HepG2 (cell line): Measurements from ENCODE around the gene GHR. TPM values are rescaled to one million over a fixed set of nuclear protein-coding genes. Genes with fewer than 3 reads are reported as not detected.

ENCODE experiments used
- CHD4 ChIP-seq: fragments of 200-600 bp; sonication (generic); IDR thresholded peaks from 2 replicates; pipeline ENCODE4 v1.7.0; 2017; ENCODE audit warnings: mild to moderate bottlenecking, low read length, borderline replicate concordance
- DPF2 ChIP-seq: sonication (generic); formaldehyde crosslinking; IDR thresholded peaks from 2 replicates; pipeline ENCODE4 v1.4.0; 2020; ENCODE audit warnings: mild to moderate bottlenecking, low read depth, missing genetic modification reagents, borderline replicate concordance
- FOXJ3 ChIP-seq: sonication (generic); formaldehyde crosslinking; IDR thresholded peaks from 2 replicates; pipeline ENCODE4 v1.4.0; 2020; ENCODE audit warnings: missing genetic modification reagents, mild to moderate bottlenecking, borderline replicate concordance
- HES4 ChIP-seq: sonication (generic); formaldehyde crosslinking; IDR thresholded peaks from 2 replicates; pipeline ENCODE4 v1.9.0; 2021; ENCODE audit warnings: mild to moderate bottlenecking, missing genetic modification reagents, borderline replicate concordance
- KDM1A ChIP-seq: IDR thresholded peaks from 2 replicates; pipeline ENCODE4 v1.6.1; 2016; ENCODE audit warnings: missing compliant biosample characterization
- KDM2A ChIP-seq: sonication (generic); formaldehyde crosslinking; IDR thresholded peaks from 2 replicates; pipeline ENCODE4 v1.4.0; 2020; ENCODE audit warnings: low read depth, missing genetic modification reagents, borderline replicate concordance
- KLF6 ChIP-seq: IDR thresholded peaks from 2 replicates; pipeline ENCODE4 v1.8.0; 2016; ENCODE audit warnings: missing biosample characterization, missing genetic modification reagents
- MEF2D ChIP-seq: sonication (generic); formaldehyde crosslinking; IDR thresholded peaks from 2 replicates; pipeline ENCODE4 v1.5.1; 2020; ENCODE audit warnings: mild to moderate bottlenecking, missing genetic modification reagents
- MIER3 ChIP-seq: IDR thresholded peaks from 2 replicates; pipeline ENCODE4 v1.6.1; 2016; ENCODE audit warnings: missing compliant biosample characterization, borderline replicate concordance
- MYC ChIP-seq: sonication (generic); formaldehyde crosslinking; IDR thresholded peaks from 2 replicates; pipeline ENCODE4 v1.9.0; 2021; ENCODE audit warnings: missing genetic modification reagents, borderline replicate concordance
- PAF1 ChIP-seq: IDR thresholded peaks from 2 replicates; pipeline ENCODE4 v1.6.1; 2016; ENCODE audit warnings: missing genetic modification reagents, missing compliant biosample characterization
- RELA ChIP-seq: sonication (generic); formaldehyde crosslinking; IDR thresholded peaks from 2 replicates; pipeline ENCODE4 v1.4.0; 2020; ENCODE audit warnings: missing genetic modification reagents
- SRSF9 ChIP-seq: fragments of 200-400 bp; formaldehyde crosslinking; IDR thresholded peaks from 2 replicates; pipeline ENCODE4 v1.6.1; 2018; ENCODE audit warnings: borderline replicate concordance, mild to moderate bottlenecking, low read depth, low read length; ENCODE audit not compliant: insufficient read depth, poor library complexity, severe bottlenecking
- TEAD2 ChIP-seq: sonication (generic); formaldehyde crosslinking; IDR thresholded peaks from 2 replicates; pipeline ENCODE4 v1.9.0; 2021; ENCODE audit warnings: missing genetic modification reagents
- ZNF12 ChIP-seq: sonication (generic); formaldehyde crosslinking; IDR thresholded peaks from 2 replicates; pipeline ENCODE4 v1.5.0; 2020; ENCODE audit warnings: missing genetic modification reagents
- ZNF205 ChIP-seq: IDR thresholded peaks from 2 replicates; pipeline ENCODE4 v1.6.1; 2018; ENCODE audit warnings: missing biosample characterization, missing genetic modification reagents
- ZNF282 ChIP-seq: fragments of 450-650 bp; IDR thresholded peaks from 2 replicates; pipeline ENCODE4 v1.6.1; 2018; ENCODE audit not compliant: partially characterized antibody
- ZNF296 ChIP-seq: sonication (generic); formaldehyde crosslinking; conservative IDR thresholded peaks from 2 replicates; pipeline ENCODE4 v1.5.0; 2020; ENCODE audit warnings: mild to moderate bottlenecking, missing genetic modification reagents
- ZUFSP ChIP-seq: sonication (generic); formaldehyde crosslinking; IDR thresholded peaks from 2 replicates; pipeline ENCODE4 v1.9.0; 2021; ENCODE audit warnings: missing genetic modification reagents, mild to moderate bottlenecking, borderline replicate concordance
- polyA plus RNA-seq, 8 experiments: library from polyadenylated mRNA; depleted of rRNA in 3 of 8; stranded (reverse) in 7 of 8; unstranded in 1 of 8; fragments of >200 nt; fragmentation: Illumina TruSeq in 4 of 8; extraction: Trizol in 4 of 8; gene quantifications; 2 replicates each; pipeline versions ENCODE4 v1.2.1 to v1.2.3, GENCODE V29; 2011 to 2016; ENCODE audit warnings: low read depth in 4 of 8, missing spikeins in 1 of 8, mixed read lengths in 1 of 8; ENCODE audit not compliant: insufficient read depth in 1 of 8
- total RNA-seq, 5 experiments: library from RNA; depleted of rRNA; stranded (reverse); fragments of >200 nt; fragmentation: Illumina TruSeq; extraction: Trizol; gene quantifications; 2 replicates each; pipeline ENCODE4 v1.2.3, GENCODE V29; 2016; ENCODE audit warnings: low read depth in 1 of 5
- TF ChIP-seq, protein P1 (sequence below): IDR thresholded peaks from 2 replicates; pipeline ENCODE4 v1.6.1; 2016; ENCODE audit warnings: low read depth
- TF ChIP-seq, protein P2 (sequence below): sonication (generic); formaldehyde crosslinking; IDR thresholded peaks from 2 replicates; pipeline ENCODE4 v1.5.0; 2020; ENCODE audit warnings: missing genetic modification reagents
- TF ChIP-seq, protein P3 (sequence below), 2 experiments: sonication (generic) in 1 of 2; formaldehyde crosslinking in 1 of 2; IDR thresholded peaks; 2 replicates each; pipeline versions ENCODE4 v1.5.1 to v1.6.1; 2011 to 2020; ENCODE audit warnings: borderline replicate concordance in 1 of 2, low read depth in 1 of 2, low read length in 1 of 2, mild to moderate bottlenecking in 1 of 2, missing genetic modification reagents in 1 of 2, moderate library complexity in 1 of 2

The GHR gene
- total and polyA plus RNA-seq, 2 of the 13 experiments (the other 11 are each of a cell fraction or from before 2014, with no cell fraction given) = 0.07 TPM; not detected in 1

DNA sequence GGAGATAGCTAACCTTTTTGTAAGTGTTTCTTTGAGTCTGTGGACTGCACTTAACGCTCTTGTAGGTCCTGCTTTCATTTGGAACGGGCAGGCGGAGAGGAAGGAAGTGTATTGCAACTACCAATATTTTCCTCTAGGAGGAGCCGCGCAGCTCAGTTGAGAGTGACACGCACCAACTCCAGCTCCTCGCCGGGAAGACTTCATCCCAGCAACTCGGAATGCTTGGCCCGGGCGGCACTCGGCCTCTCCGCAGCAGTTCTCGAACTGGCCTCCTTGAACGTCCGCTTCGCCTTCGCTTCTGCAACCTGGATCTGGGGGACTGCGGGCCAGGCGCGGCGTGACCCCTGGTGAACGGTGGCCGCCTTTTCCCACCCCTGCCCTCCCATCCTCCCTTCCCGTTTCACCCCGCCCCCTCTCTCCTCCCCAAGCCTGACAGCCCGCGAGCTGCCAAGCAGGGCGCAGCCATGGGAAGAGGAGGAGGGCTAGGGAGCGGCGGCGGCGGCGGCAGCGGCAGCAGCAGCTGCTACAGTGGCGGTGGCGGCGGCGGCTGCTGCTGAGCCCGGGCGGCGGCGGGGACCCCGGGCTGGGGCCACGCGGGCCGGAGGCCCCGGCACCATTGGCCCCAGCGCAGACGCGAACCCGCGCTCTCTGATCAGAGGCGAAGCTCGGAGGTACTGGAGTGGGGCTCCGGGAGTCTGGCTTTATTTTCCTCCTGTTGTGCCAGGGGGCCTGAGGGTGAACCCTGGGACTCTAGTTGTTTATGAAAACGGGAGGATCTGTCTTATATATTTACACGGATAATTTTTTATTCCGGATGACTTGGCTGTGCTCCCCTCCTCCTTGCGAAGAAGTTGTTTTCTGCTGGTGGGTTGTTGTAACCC lies at the start of gene GHR (continued):
- TF ChIP-seq MIER3 (no peak), FOXJ3 (CRISPR knock-in tag) (no peak), KDM1A (no peak), KDM2A (CRISPR knock-in tag) (peak; percentile 56; the same call in 1 of the 2 replicates), PAF1 (CRISPR knock-in tag) (no peak), RELA (CRISPR knock-in tag) (no peak), SRSF9 (no peak), HES4 (CRISPR knock-in tag) (no peak), TEAD2 (CRISPR knock-in tag) (no peak), ZNF282 (no peak), ZNF12 (CRISPR knock-in tag) (0 out of 2 replicates have a peak, but pooled peaks have one; percentile 44), ZNF205 (CRISPR knock-in tag) (no peak), MEF2D (CRISPR knock-in tag) (no peak), ZUFSP (CRISPR knock-in tag) (no peak), KLF6 (no peak), ZNF296 (CRISPR knock-in tag) (no peak), MYC (CRISPR knock-in tag) (no peak), CHD4 (no peak), DPF2 (no peak)
- TF ChIP-seq, protein P1, sequence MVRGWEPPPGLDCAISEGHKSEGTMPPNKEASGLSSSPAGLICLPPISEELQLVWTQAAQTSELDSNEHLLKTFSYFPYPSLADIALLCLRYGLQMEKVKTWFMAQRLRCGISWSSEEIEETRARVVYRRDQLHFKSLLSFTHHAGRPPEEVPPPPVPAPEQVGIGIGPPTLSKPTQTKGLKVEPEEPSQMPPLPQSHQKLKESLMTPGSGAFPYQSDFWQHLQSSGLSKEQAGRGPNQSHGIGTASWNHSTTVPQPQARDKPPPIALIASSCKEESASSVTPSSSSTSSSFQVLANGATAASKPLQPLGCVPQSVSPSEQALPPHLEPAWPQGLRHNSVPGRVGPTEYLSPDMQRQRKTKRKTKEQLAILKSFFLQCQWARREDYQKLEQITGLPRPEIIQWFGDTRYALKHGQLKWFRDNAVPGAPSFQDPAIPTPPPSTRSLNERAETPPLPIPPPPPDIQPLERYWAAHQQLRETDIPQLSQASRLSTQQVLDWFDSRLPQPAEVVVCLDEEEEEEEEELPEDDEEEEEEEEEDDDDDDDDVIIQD (CRISPR knock-in tag) = no peak
- TF ChIP-seq, protein P2, sequence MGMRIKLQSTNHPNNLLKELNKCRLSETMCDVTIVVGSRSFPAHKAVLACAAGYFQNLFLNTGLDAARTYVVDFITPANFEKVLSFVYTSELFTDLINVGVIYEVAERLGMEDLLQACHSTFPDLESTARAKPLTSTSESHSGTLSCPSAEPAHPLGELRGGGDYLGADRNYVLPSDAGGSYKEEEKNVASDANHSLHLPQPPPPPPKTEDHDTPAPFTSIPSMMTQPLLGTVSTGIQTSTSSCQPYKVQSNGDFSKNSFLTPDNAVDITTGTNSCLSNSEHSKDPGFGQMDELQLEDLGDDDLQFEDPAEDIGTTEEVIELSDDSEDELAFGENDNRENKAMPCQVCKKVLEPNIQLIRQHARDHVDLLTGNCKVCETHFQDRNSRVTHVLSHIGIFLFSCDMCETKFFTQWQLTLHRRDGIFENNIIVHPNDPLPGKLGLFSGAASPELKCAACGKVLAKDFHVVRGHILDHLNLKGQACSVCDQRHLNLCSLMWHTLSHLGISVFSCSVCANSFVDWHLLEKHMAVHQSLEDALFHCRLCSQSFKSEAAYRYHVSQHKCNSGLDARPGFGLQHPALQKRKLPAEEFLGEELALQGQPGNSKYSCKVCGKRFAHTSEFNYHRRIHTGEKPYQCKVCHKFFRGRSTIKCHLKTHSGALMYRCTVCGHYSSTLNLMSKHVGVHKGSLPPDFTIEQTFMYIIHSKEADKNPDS (CRISPR knock-in tag) = no peak
- TF ChIP-seq, protein P3, sequence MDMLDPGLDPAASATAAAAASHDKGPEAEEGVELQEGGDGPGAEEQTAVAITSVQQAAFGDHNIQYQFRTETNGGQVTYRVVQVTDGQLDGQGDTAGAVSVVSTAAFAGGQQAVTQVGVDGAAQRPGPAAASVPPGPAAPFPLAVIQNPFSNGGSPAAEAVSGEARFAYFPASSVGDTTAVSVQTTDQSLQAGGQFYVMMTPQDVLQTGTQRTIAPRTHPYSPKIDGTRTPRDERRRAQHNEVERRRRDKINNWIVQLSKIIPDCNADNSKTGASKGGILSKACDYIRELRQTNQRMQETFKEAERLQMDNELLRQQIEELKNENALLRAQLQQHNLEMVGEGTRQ (IDR thresholded peaks at IDR 0.05; ENCODE audit: low read depth, low read length) = no peak
- TF ChIP-seq, protein P3 (CRISPR knock-in tag; IDR thresholded peaks at IDR 0.05; ENCODE audit: borderline replicate concordance) = no peak
